Measurements from ENCODE around the gene RPL18.

Gene RPL18

DNA sequence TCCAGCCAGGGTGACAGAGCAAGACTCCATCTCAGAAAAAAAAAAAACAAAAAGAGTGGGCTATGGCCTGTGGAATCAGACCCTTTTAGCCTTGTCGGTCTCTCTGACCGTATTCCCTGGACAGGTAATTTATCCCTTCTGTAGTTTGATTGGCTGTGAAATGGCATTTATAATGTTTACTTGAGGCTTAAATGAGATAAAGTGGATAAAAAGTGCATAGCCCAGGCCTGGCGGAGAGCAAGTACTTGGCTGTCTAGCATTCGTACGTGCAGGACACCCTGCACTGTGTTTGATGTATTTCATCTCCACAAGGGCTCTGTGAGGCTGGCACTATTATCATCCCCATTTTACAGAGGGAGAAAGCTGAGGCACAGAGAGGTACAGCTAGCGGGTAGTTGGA lies 46.8 kb upstream of the RPL18 start:
- Histone ChIP-seq H3K27ac (replicated peaks) (no peak overlapping the region), H3K4me3 (replicated peaks; ENCODE audit: insufficient read depth, low read length) (no peak overlapping the region), H3K27me3 (ENCODE audit: insufficient read depth, poor library complexity, severe bottlenecking) (no peaks in the 10 kb centered on the region)
- TF ChIP-seq SPI1 (IDR thresholded peaks at IDR 0.05; ENCODE audit: borderline replicate concordance, low read depth) (no peak), CTCF (IDR thresholded peaks at IDR 0.05; ENCODE audit: insufficient read depth, low read length) (no peak), POLR2AphosphoS5 (IDR thresholded peaks at IDR 0.05; ENCODE audit: low read depth) (no peak), REST (IDR thresholded peaks at IDR 0.05; ENCODE audit: insufficient replicate concordance, low read depth) (no peak), GABPA (IDR thresholded peaks at IDR 0.05; ENCODE audit: low read depth) (no peak)
- DNase-seq (ENCODE audit: low read depth in 1 of 2, low spot score in 1 of 2) = no peak

GRCh38 chr19:48664476-48664875 lies 45.5 kb upstream of the RPL18 start:
- H3K27me3 ChIP-seq (ENCODE audit: insufficient read depth, poor library complexity, severe bottlenecking) = no peaks in the 10 kb centered on the region
- H3K4me3 ChIP-seq (replicated peaks; ENCODE audit: insufficient read depth, low read length) = no peak overlapping the region
- no peak for TF ChIP-seq POLR2AphosphoS5 (IDR thresholded peaks at IDR 0.05; ENCODE audit: low read depth)
- TF ChIP-seq CTCF (IDR thresholded peaks at IDR 0.05; ENCODE audit: insufficient read depth, low read length) = no peak
- TF ChIP-seq SPI1 (IDR thresholded peaks at IDR 0.05; ENCODE audit: borderline replicate concordance, low read depth) = no peak
- TF ChIP-seq GABPA (IDR thresholded peaks at IDR 0.05; ENCODE audit: low read depth) = no peak
- TF ChIP-seq REST (IDR thresholded peaks at IDR 0.05; ENCODE audit: insufficient replicate concordance, low read depth) = no peak

DNA sequence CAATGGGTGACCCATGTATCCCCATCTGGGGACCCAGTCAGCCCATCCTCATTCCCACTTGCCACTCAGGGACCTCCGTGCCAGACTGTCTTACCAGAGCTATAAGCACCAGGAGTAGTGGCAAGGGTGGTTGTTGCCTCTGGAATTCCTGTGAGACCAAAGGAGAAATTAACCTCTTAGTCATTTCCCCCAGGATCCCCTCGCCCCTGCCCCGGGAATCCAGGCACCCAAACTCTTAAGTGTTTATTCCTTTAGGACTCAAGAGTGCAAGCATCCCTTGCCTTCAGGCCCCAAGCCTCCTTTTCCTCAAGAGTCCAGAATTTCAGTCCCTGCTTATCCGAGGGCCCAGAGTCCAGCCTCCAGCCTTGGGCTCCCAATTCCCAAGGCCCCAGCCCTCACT lies 44.7 kb upstream of the RPL18 start:
- no peak overlapping the region for H3K4me3 ChIP-seq (replicated peaks; ENCODE audit: insufficient read depth, low read length)
- H3K27me3 ChIP-seq (ENCODE audit: insufficient read depth, poor library complexity, severe bottlenecking) = no peaks in the 10 kb centered on the region
- TF ChIP-seq POLR2AphosphoS5 (IDR thresholded peaks at IDR 0.05; ENCODE audit: low read depth) (no peak), SPI1 (IDR thresholded peaks at IDR 0.05; ENCODE audit: borderline replicate concordance, low read depth) (no peak), REST (IDR thresholded peaks at IDR 0.05; ENCODE audit: insufficient replicate concordance, low read depth) (no peak), CTCF (IDR thresholded peaks at IDR 0.05; ENCODE audit: insufficient read depth, low read length) (no peak), GABPA (IDR thresholded peaks at IDR 0.05; ENCODE audit: low read depth) (no peak)
- H3K27ac ChIP-seq (replicated peaks) = no peak overlapping the region
- no peak for DNase-seq (ENCODE audit: low read depth in 1 of 2, low spot score in 1 of 2)

More at GRCh38 chr19:48664476-48664875, 45.5 kb upstream of the RPL18 start:
- no peak for DNase-seq (ENCODE audit: low read depth in 1 of 2, low spot score in 1 of 2)
- no peak overlapping the region for H3K27ac ChIP-seq (replicated peaks)
